GM21447 (cell line): ENCODE data around the gene NOP56.
"Not testable (repeated sequence)": the region's sequence is repeated elsewhere in the genome, so short reads cannot be mapped to it uniquely, and the experiment has no call there.

Experiments used
- ATAC-seq: cut with Tn5 transposase; IDR thresholded peaks from one replicate; pipeline ENCODE4 v1.9.1; 2021; ENCODE audit not compliant: unreplicated experiment

NOP56 gene

GRCh38 chr20:2682040-2682439, 29.6 kb downstream of the NOP56 start:
- ATAC-seq, result not testable (repeated sequence)

- not testable (repeated sequence) for ATAC-seq
These were observed 32.4 kb downstream of the NOP56 start for GRCh38 chr20:2684817-2685216.

- ATAC-seq, result no peak
These were observed 35.1 kb downstream of the NOP56 start for GRCh38 chr20:2687514-2687913.

- no peak for ATAC-seq
These were observed 35.7 kb downstream of the NOP56 start for GRCh38 chr20:2688041-2688591.

- no peak for ATAC-seq
These were observed 37.8 kb downstream of the NOP56 start for GRCh38 chr20:2690213-2690612.

GRCh38 chr20:2690718-2691117, 38.3 kb downstream of the NOP56 start:
- no peak for ATAC-seq

GRCh38 chr20:2691127-2691526, 38.7 kb downstream of the NOP56 start:
- no peak for ATAC-seq

GRCh38 chr20:2691663-2692035, 39.2 kb downstream of the NOP56 start:
- ATAC-seq, result no peak

GRCh38 chr20:2692036-2692885, 39.8 kb downstream of the NOP56 start, which contains the start of gene EBF4:
EBF4 (plus strand) TSS chr20:2692780; CDS start chr20:2693646, 866 bp downstream.
- ATAC-seq, result no peak

- ATAC-seq, result no peak
These were observed 40.5 kb downstream of the NOP56 start for GRCh38 chr20:2692886-2693285.

GRCh38 chr20:2693286-2694007, 41.0 kb downstream of the NOP56 start:
- no peak for ATAC-seq

GRCh38 chr20:2694008-2694471, 41.6 kb downstream of the NOP56 start:
- ATAC-seq, result no peak

GRCh38 chr20:2694519-2694918, 42.1 kb downstream of the NOP56 start:
- ATAC-seq, result no peak

- no peak for ATAC-seq
These were observed 43.0 kb downstream of the NOP56 start for GRCh38 chr20:2695206-2695983.

- not testable (repeated sequence) for ATAC-seq
These were observed 43.6 kb downstream of the NOP56 start for GRCh38 chr20:2695984-2696525.

- ATAC-seq, result no peak
These were observed 44.2 kb downstream of the NOP56 start for GRCh38 chr20:2696646-2697045.

- no peak for ATAC-seq
These were observed 45.3 kb downstream of the NOP56 start for GRCh38 chr20:2697768-2698167.

GRCh38 chr20:2698186-2698817, 45.9 kb downstream of the NOP56 start:
- ATAC-seq, result no peak

- ATAC-seq, result no peak
These were observed 46.5 kb downstream of the NOP56 start for GRCh38 chr20:2698912-2699311.

GRCh38 chr20:2699775-2700413, 47.5 kb downstream of the NOP56 start:
- no peak for ATAC-seq
